Astrocyte (in vitro differentiated cells and primary cell): ENCODE data around the gene VAV2. TPM values are rescaled to one million over a fixed set of nuclear protein-coding genes. Genes with fewer than 3 reads are reported as not detected.

ENCODE experiments used
- DNase-seq: peaks from one replicate; pipeline ENCODE4 v3.0.0-alpha.2; 2010; ENCODE audit warnings: low read depth
- FAIRE-seq: peaks from 2 replicates; lab custom pipeline; 2011; peaks lifted over from hg19 to GRCh38; lab: Jason Lieb, UNC
- H2AFZ ChIP-seq: 2 replicates; pipeline ENCODE4 v1.6.0; 2012; ENCODE audit warnings: low read depth, low read length, inconsistent platforms
- H3K27ac ChIP-seq: 2 replicates; pipeline ENCODE4 v1.5.1; 2011; ENCODE audit warnings: low read depth, low read length, inconsistent platforms
- H3K27me3 ChIP-seq: 2 replicates; pipeline ENCODE4 v1.6.0; 2011; ENCODE audit warnings: low read length, inconsistent platforms; ENCODE audit not compliant: insufficient read depth
- H3K36me3 ChIP-seq: 2 replicates; pipeline ENCODE4 v1.5.1; 2011; ENCODE audit warnings: low read length, inconsistent platforms; ENCODE audit not compliant: insufficient read depth
- H3K4me1 ChIP-seq: 2 replicates; pipeline ENCODE4 v1.5.1; 2011; ENCODE audit warnings: low read length, inconsistent platforms; ENCODE audit not compliant: insufficient read depth
- H3K4me2 ChIP-seq: 2 replicates; pipeline ENCODE4 v1.6.0; 2012; ENCODE audit warnings: low read length, inconsistent platforms
- H3K4me3 ChIP-seq: 2 replicates; pipeline ENCODE4 v1.5.1; 2011; ENCODE audit warnings: low read depth, mild to moderate bottlenecking, low read length, inconsistent platforms; ENCODE audit not compliant: insufficient read depth
- H3K79me2 ChIP-seq: 2 replicates; pipeline ENCODE4 v1.6.0; 2012; ENCODE audit warnings: mild to moderate bottlenecking, low read length, inconsistent platforms; ENCODE audit not compliant: insufficient read depth
- H3K9ac ChIP-seq: 2 replicates; pipeline ENCODE4 v1.6.0; 2012; ENCODE audit warnings: mild to moderate bottlenecking, low read length, inconsistent platforms
- H3K9me3 ChIP-seq: 2 replicates; pipeline ENCODE4 v1.5.1; 2012; ENCODE audit warnings: low read depth, mild to moderate bottlenecking, low read length, inconsistent platforms; ENCODE audit not compliant: insufficient read depth
- H4K20me1 ChIP-seq: 2 replicates; pipeline ENCODE4 v1.6.0; 2012; ENCODE audit warnings: low read length, inconsistent platforms; ENCODE audit not compliant: insufficient read depth
- H3K27ac Mint-ChIP-seq: one replicate; pipeline ENCODE4 v1.8.0; 2021; ENCODE audit warnings: mild to moderate bottlenecking, mixed read lengths; ENCODE audit not compliant: unreplicated experiment
- H3K27me3 Mint-ChIP-seq: one replicate; pipeline ENCODE4 v1.8.0; 2021; ENCODE audit warnings: low read depth, mixed read lengths; ENCODE audit not compliant: unreplicated experiment
- H3K36me3 Mint-ChIP-seq: one replicate; pipeline ENCODE4 v1.8.0; 2021; ENCODE audit warnings: low read depth, mixed read lengths; ENCODE audit not compliant: unreplicated experiment
- H3K4me1 Mint-ChIP-seq: one replicate; pipeline ENCODE4 v1.8.0; 2021; ENCODE audit warnings: low read depth, mixed read lengths; ENCODE audit not compliant: unreplicated experiment
- H3K4me3 Mint-ChIP-seq: one replicate; pipeline ENCODE4 v1.8.0; 2021; ENCODE audit warnings: mild to moderate bottlenecking, moderate library complexity, mixed read lengths; ENCODE audit not compliant: unreplicated experiment
- H3K9me3 Mint-ChIP-seq: one replicate; pipeline ENCODE4 v1.8.0; 2021; ENCODE audit warnings: mild to moderate bottlenecking, mixed read lengths; ENCODE audit not compliant: unreplicated experiment
- CTCF ChIP-seq: IDR thresholded peaks from 2 replicates; pipeline ENCODE4 v1.5.1; 2011; ENCODE audit warnings: low read depth, mild to moderate bottlenecking, inconsistent platforms, low read length, moderate library complexity; ENCODE audit not compliant: insufficient read depth
- EZH2 ChIP-seq: IDR thresholded peaks from 2 replicates; pipeline ENCODE4 v1.6.1; 2012; ENCODE audit warnings: mild to moderate bottlenecking, low read length, inconsistent platforms; ENCODE audit not compliant: insufficient read depth
- total RNA-seq: library from RNA; stranded (reverse); gene quantifications from 2 replicates; pipeline ENCODE4 v1.2.1, GENCODE V29; 2021

VAV2 gene
- total RNA-seq, 1 donor from 2014 or later = 36.5 TPM

GRCh38 chr9:133971981-133972941, 19.9 kb downstream of the VAV2 start:
- peaks cover 100% of the 10 kb centered on the region for H4K20me1 ChIP-seq
- no peak overlapping the region for H2AFZ ChIP-seq
- H3K4me1 Mint-ChIP-seq = peaks cover 14% of the 10 kb centered on the region
- no peaks in the 10 kb centered on the region for H3K9me3 ChIP-seq
- no peaks in the 10 kb centered on the region for H3K27me3 ChIP-seq
- DNase-seq = no peak
- H3K27me3 Mint-ChIP-seq = no peaks in the 10 kb centered on the region
- no peak overlapping the region for H3K4me3 Mint-ChIP-seq
- H3K4me1 ChIP-seq = peaks cover 7% of the 10 kb centered on the region
- H3K36me3 Mint-ChIP-seq = peaks cover 4% of the 10 kb centered on the region
- H3K27ac Mint-ChIP-seq = no peak overlapping the region
- no peak for FAIRE-seq
- no peak overlapping the region for H3K4me2 ChIP-seq
- H3K9ac ChIP-seq = no peak overlapping the region
- H3K9me3 Mint-ChIP-seq = no peaks in the 10 kb centered on the region
- H3K36me3 ChIP-seq = no peaks in the 10 kb centered on the region
- H3K4me3 ChIP-seq = no peak overlapping the region
- no peak for TF ChIP-seq EZH2
- TF ChIP-seq CTCF = no peak
- H3K27ac ChIP-seq = no peak overlapping the region
- peaks cover 97% of the 10 kb centered on the region for H3K79me2 ChIP-seq

GRCh38 chr9:133971121-133971951, 20.8 kb downstream of the VAV2 start:
- no peak for DNase-seq
- H3K9me3 Mint-ChIP-seq = no peaks in the 10 kb centered on the region
- no peak overlapping the region for H3K4me3 ChIP-seq
- H3K9ac ChIP-seq = no peak overlapping the region
- H3K27ac Mint-ChIP-seq = no peak overlapping the region
- peaks cover 100% of the 10 kb centered on the region for H4K20me1 ChIP-seq
- no peak overlapping the region for H3K4me3 Mint-ChIP-seq
- peaks cover 97% of the 10 kb centered on the region for H3K79me2 ChIP-seq
- no peak overlapping the region for H3K4me2 ChIP-seq
- H2AFZ ChIP-seq = no peak overlapping the region
- no peak for FAIRE-seq
- H3K4me1 ChIP-seq = peaks cover 7% of the 10 kb centered on the region
- no peaks in the 10 kb centered on the region for H3K36me3 ChIP-seq
- H3K27me3 Mint-ChIP-seq = no peaks in the 10 kb centered on the region
- H3K36me3 Mint-ChIP-seq = peaks cover 4% of the 10 kb centered on the region
- H3K9me3 ChIP-seq = no peaks in the 10 kb centered on the region
- no peak overlapping the region for H3K27ac ChIP-seq
- H3K27me3 ChIP-seq = no peaks in the 10 kb centered on the region
- H3K4me1 Mint-ChIP-seq = peaks cover 17% of the 10 kb centered on the region
- no peak for TF ChIP-seq EZH2
- no peak for TF ChIP-seq CTCF
